GM19099 (cell line): Measurements from ENCODE around the gene GZMM.

Experiments used
- POLR2A ChIP-seq: IDR thresholded peaks from 3 replicates; pipeline ENCODE4 v1.6.1; 2011; ENCODE audit warnings: low read depth; ENCODE audit not compliant: insufficient read length; ENCODE audit errors: extremely low read depth

Gene GZMM

GRCh38 chr19:591099-591958, 47.5 kb downstream of the GZMM start:
- TF ChIP-seq POLR2A: no peak

GRCh38 chr19:592101-592500, 48.2 kb downstream of the GZMM start:
- TF ChIP-seq POLR2A: no peak

- TF ChIP-seq POLR2A: no peak
These were observed 49.2 kb downstream of the GZMM start for GRCh38 chr19:593055-593454.

GRCh38 chr19:593505-593904, 49.7 kb downstream of the GZMM start:
- TF ChIP-seq POLR2A: no peak

- no peak for TF ChIP-seq POLR2A
These were observed 50.5 kb downstream of the GZMM start for GRCh38 chr19:594265-594870.

GRCh38 chr19:595326-596262, 51.7 kb downstream of the GZMM start:
- TF ChIP-seq POLR2A: no peak

GRCh38 chr19:596263-596655, 52.4 kb downstream of the GZMM start:
- TF ChIP-seq POLR2A: no peak

GRCh38 chr19:597406-598315, 53.8 kb downstream of the GZMM start:
- no peak for TF ChIP-seq POLR2A
